H1 (cell line): ENCODE data around the gene KCNH8. TPM values are rescaled to one million over a fixed set of nuclear protein-coding genes. Genes with fewer than 3 reads are reported as not detected.

Source experiments
- CTCF ChIA-PET: fragments of 300-600 bp; sonication (Branson Sonifier 250); formaldehyde crosslinking; loops from one replicate; lab custom pipeline; 2021; ENCODE audit not compliant: partially characterized antibody; lab: Charles Lee
- POLR2A ChIA-PET: fragments of 300-600 bp; sonication (Branson Sonifier 250); formaldehyde crosslinking; loops from one replicate; lab custom pipeline; 2021; ENCODE audit warnings: inconsistent platforms; ENCODE audit not compliant: partially characterized antibody; lab: Charles Lee
- DNase-seq, 2 experiments: peaks; one replicate each; pipeline versions ENCODE4 v3.0.0 to v3.0.0-alpha.2; 2010 to 2022; ENCODE audit warnings: low spot score in 2 of 2, low read depth in 1 of 2, mixed read lengths in 1 of 2
- FAIRE-seq: peaks from 2 replicates; lab custom pipeline; 2011; peaks lifted over from hg19 to GRCh38; lab: Jason Lieb, UNC
- H2AFZ ChIP-seq: 2 replicates; pipeline ENCODE4 v1.8.1; 2012; ENCODE audit warnings: low read length, inconsistent platforms
- H2AK5ac ChIP-seq: 2 replicates; pipeline ENCODE4 v1.6.1; 2013; ENCODE audit warnings: low read depth, low read length
- H2BK120ac ChIP-seq: replicated peaks from 2 replicates; pipeline ENCODE3; 2013; ENCODE audit warnings: low read depth, low read length, inconsistent platforms
- H2BK12ac ChIP-seq: 2 replicates; pipeline ENCODE4 v1.6.1; 2013; ENCODE audit warnings: low read depth, low read length
- H2BK15ac ChIP-seq: 2 replicates; pipeline ENCODE4 v1.6.1; 2013; ENCODE audit warnings: low read length
- H2BK20ac ChIP-seq: 2 replicates; pipeline ENCODE4 v1.6.1; 2013; ENCODE audit warnings: low read length
- H2BK5ac ChIP-seq: 2 replicates; pipeline ENCODE4 v1.6.1; 2013; ENCODE audit warnings: low read depth, low read length
- H3K14ac ChIP-seq: 2 replicates; pipeline ENCODE4 v1.6.1; 2013; ENCODE audit warnings: inconsistent platforms; ENCODE audit not compliant: insufficient read length
- H3K18ac ChIP-seq: 2 replicates; pipeline ENCODE4 v1.6.1; 2013; ENCODE audit warnings: low read length; ENCODE audit errors: extremely low read depth
- H3K23ac ChIP-seq: 2 replicates; pipeline ENCODE4 v1.6.1; 2013; ENCODE audit warnings: inconsistent platforms; ENCODE audit not compliant: insufficient read length
- H3K23me2 ChIP-seq: 2 replicates; pipeline ENCODE4 v1.6.1; 2013; ENCODE audit warnings: low read depth, low read length
- H3K27ac ChIP-seq: 2 replicates; pipeline ENCODE4 v1.6.1; 2011; ENCODE audit warnings: low read depth, low read length, inconsistent platforms
- H3K27me3 ChIP-seq, 4 experiments: replicated peaks in 1 of 4; 1 replicate in 1 of 4; 2 replicates in 3 of 4; pipeline versions ENCODE4 v1.6.1 to v1.8.1; 2011 to 2013; ENCODE audit warnings: low read length in 3 of 4, mild to moderate bottlenecking in 3 of 4, inconsistent platforms in 2 of 4, mixed read lengths in 2 of 4, moderate library complexity in 1 of 4; ENCODE audit not compliant: control insufficient read depth in 3 of 4, insufficient read depth in 3 of 4; ENCODE audit errors: extremely low read depth in 1 of 4
- H3K36me3 ChIP-seq, 4 experiments: 2 replicates each; pipeline versions ENCODE4 v1.6.1 to v1.8.1; 2011 to 2013; ENCODE audit warnings: mild to moderate bottlenecking in 4 of 4, low read length in 3 of 4, moderate library complexity in 2 of 4, control low read depth in 1 of 4, inconsistent platforms in 1 of 4; ENCODE audit not compliant: insufficient read depth in 4 of 4, control insufficient read depth in 2 of 4
- H3K4ac ChIP-seq: replicated peaks from 2 replicates; pipeline ENCODE3; 2013; ENCODE audit warnings: low read length, low read depth, mixed read lengths, inconsistent platforms; ENCODE audit not compliant: insufficient read length
- H3K4me1 ChIP-seq, 4 experiments: replicated peaks in 1 of 4; 1 replicate in 1 of 4; 2 replicates in 3 of 4; pipeline versions ENCODE4 v1.6.1 to v1.8.1; 2011 to 2013; ENCODE audit warnings: low read length in 3 of 4, inconsistent platforms in 2 of 4, mixed read lengths in 1 of 4; ENCODE audit not compliant: insufficient read depth in 4 of 4, control insufficient read depth in 3 of 4
- H3K4me2 ChIP-seq, 2 experiments: 2 replicates each; pipeline versions ENCODE4 v1.6.1 to v1.8.1; 2011 to 2013; ENCODE audit warnings: low read depth in 2 of 2, low read length in 2 of 2, control low read depth in 1 of 2, inconsistent platforms in 1 of 2, mild to moderate bottlenecking in 1 of 2; ENCODE audit not compliant: insufficient read depth in 1 of 2
- H3K4me3 ChIP-seq, 4 experiments: fragments of 200-600, 300-600 bp in 1 of 4; sonication (generic), shearing (Covaris generic), sonication (Bioruptor Twin) in 1 of 4; 2 replicates each; pipeline versions ENCODE4 v1.5.1 to v1.8.1; 2011 to 2016; ENCODE audit warnings: low read length in 4 of 4, low read depth in 3 of 4, control low read depth in 2 of 4, inconsistent platforms in 2 of 4, mild to moderate bottlenecking in 2 of 4, mixed read lengths in 1 of 4, moderate library complexity in 1 of 4; ENCODE audit not compliant: insufficient read depth in 2 of 4; ENCODE audit errors: extremely low read depth in 1 of 4
- H3K56ac ChIP-seq: replicated peaks from 2 replicates; pipeline ENCODE3; 2013; ENCODE audit warnings: low read depth, mild to moderate bottlenecking, mixed read lengths, low read length, inconsistent platforms; ENCODE audit not compliant: insufficient read length
- H3K79me1 ChIP-seq: 2 replicates; pipeline ENCODE4 v1.6.1; 2013; ENCODE audit warnings: low read depth, low read length, control low read depth
- H3K79me2 ChIP-seq, 2 experiments: 2 replicates each; pipeline versions ENCODE4 v1.6.1 to v1.8.1; 2012 to 2013; ENCODE audit warnings: low read length in 2 of 2, mild to moderate bottlenecking in 2 of 2, inconsistent platforms in 1 of 2; ENCODE audit not compliant: insufficient read depth in 2 of 2, control insufficient read depth in 1 of 2
- H3K9ac ChIP-seq, 4 experiments: replicated peaks in 1 of 4; 1 replicate in 1 of 4; 2 replicates in 3 of 4; pipeline versions ENCODE4 v1.6.1 to v1.8.1; 2011 to 2013; ENCODE audit warnings: low read depth in 3 of 4, low read length in 3 of 4, control low read depth in 2 of 4, mild to moderate bottlenecking in 2 of 4, moderate library complexity in 2 of 4, inconsistent platforms in 1 of 4; ENCODE audit errors: extremely low read depth in 1 of 4
- H3K9me3 ChIP-seq, 2 experiments: 2 replicates each; pipeline versions ENCODE4 v1.6.1 to v1.8.1; 2012 to 2013; ENCODE audit warnings: mild to moderate bottlenecking in 2 of 2, moderate library complexity in 2 of 2, control low read depth in 1 of 2, inconsistent platforms in 1 of 2, low read depth in 1 of 2, low read length in 1 of 2, mixed read lengths in 1 of 2; ENCODE audit not compliant: insufficient read depth in 2 of 2
- H4K20me1 ChIP-seq, 2 experiments: replicated peaks in 1 of 2; 2 replicates each; pipeline versions ENCODE3 to v1.8.1; 2011 to 2013; ENCODE audit warnings: inconsistent platforms in 2 of 2, low read length in 2 of 2, mild to moderate bottlenecking in 1 of 2; ENCODE audit not compliant: insufficient read depth in 2 of 2, control insufficient read depth in 1 of 2
- H4K5ac ChIP-seq: 2 replicates; pipeline ENCODE4 v1.6.1; 2013; ENCODE audit warnings: low read length, low read depth, mixed read lengths, inconsistent platforms; ENCODE audit not compliant: insufficient read length
- H4K8ac ChIP-seq: 2 replicates; pipeline ENCODE4 v1.8.0; 2013; ENCODE audit warnings: mild to moderate bottlenecking, moderate library complexity, low read length, inconsistent platforms; ENCODE audit not compliant: insufficient read depth; ENCODE audit errors: extremely low read depth
- H4K91ac ChIP-seq: replicated peaks from 2 replicates; pipeline ENCODE3; 2013; ENCODE audit warnings: low read length, mixed read lengths, inconsistent platforms; ENCODE audit not compliant: insufficient read length
- JUN ChIP-seq: IDR thresholded peaks from 2 replicates; pipeline ENCODE4 v1.6.1; 2011; ENCODE audit warnings: low read depth, mild to moderate bottlenecking, improper control_type of control experiment, low read length
- KDM4A ChIP-seq: IDR thresholded peaks from one replicate; pipeline ENCODE4 v1.7.1; 2012; ENCODE audit warnings: low read depth, mild to moderate bottlenecking, moderate library complexity, low read length, inconsistent platforms; ENCODE audit not compliant: severe bottlenecking
- NRF1 ChIP-seq: IDR thresholded peaks from 2 replicates; pipeline ENCODE4 v1.6.1; 2011; ENCODE audit warnings: mild to moderate bottlenecking, low read depth, low read length, improper control_type of control experiment
- WGBS, 2 experiments: shearing (Covaris generic) in 1 of 2; methylation state at CpG; one replicate each; pipeline versions ENCODE4 v1.1.6 to v1.1.7; 2013 to 2015; ENCODE audit warnings: low lambda C conversion rate in 2 of 2, mixed read lengths in 2 of 2, inconsistent platforms in 1 of 2, low coverage in 1 of 2, missing lambda C conversion rate in 1 of 2; ENCODE audit not compliant: insufficient replicate concordance in 2 of 2, insufficient coverage in 1 of 2, insufficient read length in 1 of 2; ENCODE audit errors: extremely low coverage in 1 of 2, missing lambda C conversion rate in 1 of 2; 5-methylcytosine and 5-hydroxymethylcytosine counted together
- microRNA-seq, 2 experiments: library from miRNA; unstranded; fragments of <30 nt; microRNA quantifications; one replicate each; pipeline versions ENCODE4 to v1.2.0, GENCODE V29; 2016 to 2020; ENCODE audit warnings: borderline microRNAs expressed in 2 of 2, borderline number of aligned reads in 2 of 2, borderline replicate concordance in 1 of 2
- polyA plus RNA-seq, 7 experiments: library from polyadenylated mRNA; depleted of rRNA in 3 of 7; stranded (reverse) in 5 of 7; unstranded in 2 of 7; fragments of >200 nt in 5 of 7; fragments of 200-250 nt in 2 of 7; gene quantifications; 1 replicate in 5 of 7; 2 replicates in 1 of 7; 4 replicates in 1 of 7; pipeline versions ENCODE4 v1.2.1 to v1.2.3, GENCODE V29; 2011 to 2013; ENCODE audit warnings: missing spikeins in 2 of 7, mixed read lengths in 2 of 7
- small RNA-seq: library from polyadenylated mRNA; stranded (forward); fragments of <200 nt; extraction: miRNeasy Mini kit (QIAGEN cat#:217004); gene quantifications from one replicate; pipeline ENCODE3, GENCODE V24; 2013; ENCODE audit not compliant: insufficient read depth
- total RNA-seq: library from RNA; stranded (reverse); fragmentation: NEBNext Ultra II Directional; extraction: Animal tissue kit (Norgen Biotek cat#: 25700); gene quantifications from 2 replicates; pipeline ENCODE4 v1.2.1, GENCODE V29; 2021

KCNH8 gene
- total and polyA plus RNA-seq, 2 of the 8 experiments (the other 6 are each of a cell fraction or from before 2014, with no cell fraction given): 2.2 to 2.4 TPM

DNA sequence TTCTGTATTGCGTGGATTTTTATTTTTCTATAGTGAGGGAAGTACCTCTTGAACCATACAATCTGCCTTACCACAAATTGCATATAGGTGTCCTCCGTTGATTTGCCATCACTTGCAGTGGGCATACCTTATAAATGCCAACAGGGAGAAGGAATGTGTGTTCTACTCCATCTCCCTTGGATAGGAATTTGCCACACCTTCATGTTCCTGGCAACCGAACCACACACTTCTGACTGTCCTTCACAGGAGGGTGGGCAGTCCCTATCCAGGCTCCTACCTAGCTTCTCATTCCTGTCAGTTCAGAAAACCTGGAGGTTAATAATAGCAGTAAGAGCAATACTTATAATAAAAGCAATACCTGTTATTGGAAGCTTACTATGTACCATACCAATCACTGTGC lies 428.0 kb downstream of the KCNH8 start:
- no peak overlapping the region for H2BK15ac ChIP-seq
- FAIRE-seq (no peak), DNase-seq (no peak)
- no peak overlapping the region for H3K27ac ChIP-seq
- H3K9me3 ChIP-seq: no peaks in the 10 kb centered on the region
- no peak overlapping the region for H4K8ac ChIP-seq
- no peak overlapping the region for H3K4me3 ChIP-seq
- POLR2A ChIA-PET: no interaction called here
- H3K23me2 ChIP-seq: no peaks in the 10 kb centered on the region
- H3K36me3 ChIP-seq: no peaks in the 10 kb centered on the region
- H2BK120ac ChIP-seq: no peak overlapping the region
- no peak overlapping the region for H3K23ac ChIP-seq
- no peak overlapping the region for H2AK5ac ChIP-seq
- no peak overlapping the region for H2AFZ ChIP-seq
- H4K20me1 ChIP-seq: no peaks in the 10 kb centered on the region
- H3K27me3 ChIP-seq: no peaks in the 10 kb centered on the region; a peak in 1 of 7 replicates
- H4K5ac ChIP-seq: no peak overlapping the region
- CTCF ChIA-PET: interaction anchor here (1.4 kb wide), 1 partner anchor 11 kb away, joined by 5 read pairs; no protein-coding TSS in a partner anchor
- no peak overlapping the region for H3K4me2 ChIP-seq
- H3K56ac ChIP-seq: no peak overlapping the region
- H3K4me1 ChIP-seq: no peaks in the 10 kb centered on the region
- TF ChIP-seq JUN (no peak), NRF1 (no peak), KDM4A (no peak)
- TF ChIP-seq, all 59 proteins: peak for 0
- no peak overlapping the region for H2BK20ac ChIP-seq
- H3K79me1 ChIP-seq: no peaks in the 10 kb centered on the region
- no peak overlapping the region for H3K4ac ChIP-seq
- WGBS, 2 experiments: 94% methylated on average over 3 of the region's 3 CpGs; no CpG with 5 or more reads in 1 of the 2 experiments
- no peak overlapping the region for H3K14ac ChIP-seq
- H3K18ac ChIP-seq: no peak overlapping the region
- H4K91ac ChIP-seq: no peak overlapping the region
- H2BK12ac ChIP-seq: no peak overlapping the region
- no peak overlapping the region for H3K9ac ChIP-seq
- no peak overlapping the region for H2BK5ac ChIP-seq
- H3K79me2 ChIP-seq: no peaks in the 10 kb centered on the region

Small RNAs within 50 kb of the gene (microRNA-seq; reads per million reads assigned to microRNA genes)
- 0 reads per million in 2 experiments for gene MIR4791

Small RNAs within 50 kb of the gene (small RNA-seq; reads per million reads assigned to genes)
- 0.69 reads per million for gene MIR4791
